Measurements from ENCODE around the gene MMP27. TPM values are rescaled to one million over a fixed set of nuclear protein-coding genes. Genes with fewer than 3 reads are reported as not detected.

MMP27 gene
- total and polyA plus RNA-seq, 4 donors = 0.50 TPM; not detected in 3

DNA sequence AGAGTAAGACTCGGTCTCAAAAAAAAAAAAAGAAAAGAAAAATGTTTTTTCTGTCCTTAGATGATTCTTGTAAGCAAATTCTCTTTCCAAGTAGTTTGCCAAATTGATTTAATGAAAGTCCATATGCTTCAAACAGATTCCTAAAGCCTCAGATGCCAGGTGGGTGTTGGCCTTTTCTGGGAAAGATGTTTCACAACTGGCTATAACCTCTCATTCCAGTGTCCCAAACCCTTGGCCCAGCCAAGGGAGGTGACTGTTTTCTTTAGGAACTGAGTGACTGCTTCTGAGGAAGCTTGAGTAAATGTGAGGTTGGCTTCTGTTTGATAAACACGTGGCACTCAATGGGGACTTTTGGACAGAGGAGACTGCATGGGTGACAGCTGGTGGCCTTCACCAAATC is 27.5 kb downstream of the MMP27 start:
- Histone ChIP-seq H3K4me3 (ENCODE audit: low read length in 2 of 2) (no peak overlapping the region), H3K27me3 (ENCODE audit: control insufficient read depth in 1 of 2, insufficient read depth in 2 of 2, low read length in 1 of 2) (no peaks in the 10 kb centered on the region), H3K4me1 (ENCODE audit: control insufficient read depth in 1 of 2, insufficient read depth in 2 of 2, low read length in 2 of 2) (no peaks in the 10 kb centered on the region), H3K36me3 (ENCODE audit: control insufficient read depth in 1 of 2, insufficient read depth in 2 of 2, low read length in 1 of 2) (no peaks in the 10 kb centered on the region), H3K9me3 (ENCODE audit: control insufficient read depth, low read length) (no peaks in the 10 kb centered on the region), H3K27ac (ENCODE audit: low read depth in 1 of 2, low read length in 2 of 2) (no peak overlapping the region)
- ATAC-seq (ENCODE audit: low FRiP score) (no peak), DNase-seq (no peak)
- WGBS, 2 donors = 70 to 71% methylated on average over 2 of the region's 2 CpGs
- intact Hi-C loops (cut with DNase I) = no loop called here

- WGBS, 2 donors = 72 to 78% methylated on average over 2 of the region's 2 CpGs
- Histone ChIP-seq H3K36me3 (ENCODE audit: control insufficient read depth in 1 of 2, insufficient read depth in 2 of 2, low read length in 1 of 2) (no peaks in the 10 kb centered on the region), H3K9me3 (ENCODE audit: control insufficient read depth, low read length) (no peaks in the 10 kb centered on the region), H3K27me3 (ENCODE audit: control insufficient read depth in 1 of 2, insufficient read depth in 2 of 2, low read length in 1 of 2) (no peaks in the 10 kb centered on the region), H3K27ac (ENCODE audit: low read depth in 1 of 2, low read length in 2 of 2) (no peak overlapping the region), H3K4me1 (ENCODE audit: control insufficient read depth in 1 of 2, insufficient read depth in 2 of 2, low read length in 2 of 2) (no peaks in the 10 kb centered on the region), H3K4me3 (ENCODE audit: low read length in 2 of 2) (no peak overlapping the region)
- intact Hi-C loops (cut with DNase I) = no loop called here
- DNase-seq (no peak), ATAC-seq (ENCODE audit: low FRiP score) (no peak)
Measured at GRCh38 chr11:102676084-102676483, 29.5 kb downstream of the MMP27 start.

- no peaks in the 10 kb centered on the region for H3K36me3 ChIP-seq (ENCODE audit: control insufficient read depth in 1 of 2, insufficient read depth in 2 of 2, low read length in 1 of 2)
- no peak for ATAC-seq (ENCODE audit: low FRiP score)
- no peaks in the 10 kb centered on the region for H3K27me3 ChIP-seq (ENCODE audit: control insufficient read depth in 1 of 2, insufficient read depth in 2 of 2, low read length in 1 of 2)
- no peak overlapping the region for H3K4me3 ChIP-seq (ENCODE audit: low read length in 2 of 2)
- DNase-seq = no peak
- H3K4me1 ChIP-seq (ENCODE audit: control insufficient read depth in 1 of 2, insufficient read depth in 2 of 2, low read length in 2 of 2) = no peaks in the 10 kb centered on the region
- H3K27ac ChIP-seq (ENCODE audit: low read depth in 1 of 2, low read length in 2 of 2) = no peak overlapping the region
- intact Hi-C loops (cut with DNase I) = no loop called here
- WGBS, 2 donors = 45 to 49% methylated on average over 3 of the region's 3 CpGs
- H3K9me3 ChIP-seq (ENCODE audit: control insufficient read depth, low read length) = no peaks in the 10 kb centered on the region
Measured at GRCh38 chr11:102669664-102670063, 35.9 kb downstream of the MMP27 start.

DNA sequence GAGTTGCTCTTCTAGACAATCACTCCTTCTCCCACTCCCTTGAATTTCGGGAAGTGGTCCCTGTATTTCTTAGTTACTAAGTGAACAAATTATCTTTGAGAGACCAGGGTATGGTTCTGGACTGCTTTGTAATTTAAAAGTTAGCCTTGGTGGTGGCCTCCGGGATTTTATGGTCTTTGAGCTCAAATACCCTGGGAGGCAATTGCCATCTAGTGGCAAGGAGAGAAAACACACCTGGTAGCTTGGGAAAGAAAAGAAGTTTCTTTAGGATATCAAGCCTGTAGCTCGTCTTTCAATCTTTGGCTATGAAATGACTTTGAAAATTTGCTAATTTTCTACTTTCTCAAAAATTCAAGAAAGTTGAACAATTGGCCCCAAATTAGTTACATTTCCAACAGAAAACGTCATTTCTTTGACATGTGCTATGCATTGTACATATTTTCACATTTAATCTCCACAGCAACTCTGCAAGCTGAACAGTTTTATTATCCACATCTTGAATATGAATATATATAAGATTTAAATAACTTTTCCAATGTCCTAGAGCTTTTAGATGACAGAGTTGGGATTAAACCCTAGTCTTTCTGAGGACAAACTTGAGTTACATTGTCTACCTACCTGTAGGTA is 39.1 kb downstream of the MMP27 start:
- Histone ChIP-seq H3K4me1 (ENCODE audit: control insufficient read depth in 1 of 2, insufficient read depth in 2 of 2, low read length in 2 of 2) (no peaks in the 10 kb centered on the region), H3K4me3 (ENCODE audit: low read length in 2 of 2) (no peak overlapping the region), H3K27ac (ENCODE audit: low read depth in 1 of 2, low read length in 2 of 2) (no peak overlapping the region), H3K9me3 (ENCODE audit: control insufficient read depth, low read length) (no peaks in the 10 kb centered on the region), H3K27me3 (ENCODE audit: control insufficient read depth in 1 of 2, insufficient read depth in 2 of 2, low read length in 1 of 2) (no peaks in the 10 kb centered on the region), H3K36me3 (ENCODE audit: control insufficient read depth in 1 of 2, insufficient read depth in 2 of 2, low read length in 1 of 2) (no peaks in the 10 kb centered on the region)
- ATAC-seq (ENCODE audit: low FRiP score) (no peak), DNase-seq (no peak)
- WGBS, 2 donors = 5 to 6% methylated on average over 4 of the region's 4 CpGs
- intact Hi-C loops (cut with DNase I) = loop anchor here in 1 of 2 donors (2.0 kb wide), 1 partner anchor 170 kb away; no protein-coding TSS in a partner anchor

- Histone ChIP-seq H3K4me1 (ENCODE audit: control insufficient read depth in 1 of 2, insufficient read depth in 2 of 2, low read length in 2 of 2) (no peaks in the 10 kb centered on the region), H3K36me3 (ENCODE audit: control insufficient read depth in 1 of 2, insufficient read depth in 2 of 2, low read length in 1 of 2) (no peaks in the 10 kb centered on the region), H3K4me3 (ENCODE audit: low read length in 2 of 2) (no peak overlapping the region), H3K27me3 (ENCODE audit: control insufficient read depth in 1 of 2, insufficient read depth in 2 of 2, low read length in 1 of 2) (no peaks in the 10 kb centered on the region), H3K9me3 (ENCODE audit: control insufficient read depth, low read length) (no peaks in the 10 kb centered on the region), H3K27ac (ENCODE audit: low read depth in 1 of 2, low read length in 2 of 2) (no peak overlapping the region)
- DNase-seq = no peak
- intact Hi-C loops (cut with DNase I) = loop anchor here in 1 of 2 donors (5.0 kb wide), 1 partner anchor 62 kb away; no protein-coding TSS in a partner anchor
- no peak for ATAC-seq (ENCODE audit: low FRiP score)
- 75 to 80% methylated on average over 13 of the region's 13 CpGs for WGBS, 2 donors
Measured at GRCh38 chr11:102664001-102664752, 41.4 kb downstream of the MMP27 start.

DNA sequence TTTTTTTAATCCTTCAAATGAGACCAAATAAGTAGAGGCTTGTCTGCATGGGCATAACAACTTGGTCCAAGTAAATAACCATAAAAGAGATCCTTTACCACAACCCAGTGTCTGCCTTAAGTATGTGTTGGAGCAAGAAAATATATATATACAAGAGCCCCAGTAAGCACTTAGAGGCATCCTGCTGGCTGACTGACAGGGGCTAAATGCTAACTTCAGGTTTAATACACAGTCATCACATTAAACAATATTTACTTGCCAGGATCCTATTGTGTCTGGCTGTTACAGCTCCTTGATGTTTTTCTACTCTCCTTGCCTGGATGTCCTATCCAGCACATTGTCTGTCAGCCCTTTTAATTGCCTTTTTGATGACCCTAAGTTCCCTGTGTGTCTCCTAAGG is 43.0 kb downstream of the MMP27 start:
- H3K9me3 ChIP-seq (ENCODE audit: control insufficient read depth, low read length) = no peaks in the 10 kb centered on the region
- no peaks in the 10 kb centered on the region for H3K4me1 ChIP-seq (ENCODE audit: control insufficient read depth in 1 of 2, insufficient read depth in 2 of 2, low read length in 2 of 2)
- ATAC-seq (ENCODE audit: low FRiP score) (no peak), DNase-seq (no peak)
- peaks cover 0 to 2% of the 10 kb centered on the region in 2 donors for H3K27me3 ChIP-seq (ENCODE audit: control insufficient read depth in 1 of 2, insufficient read depth in 2 of 2, low read length in 1 of 2)
- H3K4me3 ChIP-seq (ENCODE audit: low read length in 2 of 2) = no peak overlapping the region
- intact Hi-C loops (cut with DNase I) = loop anchor here in 1 of 2 donors (5.0 kb wide), 1 partner anchor 60 kb away; no protein-coding TSS in a partner anchor
- no peaks in the 10 kb centered on the region for H3K36me3 ChIP-seq (ENCODE audit: control insufficient read depth in 1 of 2, insufficient read depth in 2 of 2, low read length in 1 of 2)
- no peak overlapping the region for H3K27ac ChIP-seq (ENCODE audit: low read depth in 1 of 2, low read length in 2 of 2)

DNA sequence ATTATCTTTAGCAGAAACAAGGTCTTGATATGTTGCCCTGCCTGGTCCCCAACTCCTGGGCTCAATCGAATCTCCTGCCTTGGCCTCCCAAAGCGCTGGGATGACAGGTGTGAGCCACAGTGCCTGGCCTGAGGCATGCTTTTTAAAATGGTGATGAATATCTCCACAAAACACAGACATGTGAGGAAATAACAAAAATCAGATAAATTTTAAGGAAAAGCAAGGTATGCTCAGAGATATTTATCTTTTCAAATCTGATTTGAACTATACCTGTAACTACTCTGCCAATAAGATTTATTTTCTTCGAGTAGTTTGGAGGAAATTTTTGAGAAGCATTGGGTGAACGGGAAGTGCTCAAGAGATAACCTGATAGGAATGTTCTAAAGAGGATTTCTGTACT is 44.5 kb downstream of the MMP27 start:
- Histone ChIP-seq H3K9me3 (ENCODE audit: control insufficient read depth, low read length) (no peaks in the 10 kb centered on the region), H3K27me3 (ENCODE audit: control insufficient read depth in 1 of 2, insufficient read depth in 2 of 2, low read length in 1 of 2) (peaks cover 0 to 2% of the 10 kb centered on the region in 2 donors), H3K27ac (ENCODE audit: low read depth in 1 of 2, low read length in 2 of 2) (no peak overlapping the region), H3K36me3 (ENCODE audit: control insufficient read depth in 1 of 2, insufficient read depth in 2 of 2, low read length in 1 of 2) (no peaks in the 10 kb centered on the region), H3K4me3 (ENCODE audit: low read length in 2 of 2) (no peak overlapping the region), H3K4me1 (ENCODE audit: control insufficient read depth in 1 of 2, insufficient read depth in 2 of 2, low read length in 2 of 2) (no peaks in the 10 kb centered on the region)
- 88 to 89% methylated on average over 4 of the region's 4 CpGs for WGBS, 2 donors
- DNase-seq = no peak
- ATAC-seq (ENCODE audit: low FRiP score) = no peak
- intact Hi-C loops (cut with DNase I) = loop anchor here in 1 of 2 donors (5.0 kb wide), 1 partner anchor 59 kb away; no protein-coding TSS in a partner anchor

DNA sequence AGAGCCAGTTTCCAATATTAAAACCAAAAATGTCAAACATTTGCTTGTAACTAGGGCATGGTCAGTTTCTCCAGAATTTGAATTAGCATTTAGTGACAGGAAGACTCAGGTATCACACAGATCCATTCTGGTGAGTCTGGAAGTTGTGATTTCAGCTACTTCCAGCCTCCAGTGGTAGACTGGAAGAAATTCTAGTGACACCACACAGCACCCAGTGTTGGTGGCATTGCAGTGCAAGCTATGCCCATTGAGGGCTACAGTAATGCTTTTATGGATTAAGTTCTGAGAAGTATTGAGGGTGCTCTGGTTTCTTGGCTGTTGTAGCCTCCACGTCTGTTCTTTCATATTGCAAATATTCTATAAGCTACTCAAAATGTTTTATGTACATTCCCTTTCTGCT is 49.0 kb downstream of the MMP27 start:
- H3K9me3 ChIP-seq (ENCODE audit: control insufficient read depth, low read length) = peaks cover 1% of the 10 kb centered on the region
- intact Hi-C loops (cut with DNase I) = no loop called here
- no peaks in the 10 kb centered on the region for H3K4me1 ChIP-seq (ENCODE audit: control insufficient read depth in 1 of 2, insufficient read depth in 2 of 2, low read length in 2 of 2)
- DNase-seq (no peak), ATAC-seq (ENCODE audit: low FRiP score) (no peak)
- WGBS, 2 donors = 60 to 67% methylated on average over 1 of the region's 1 CpG
- H3K36me3 ChIP-seq (ENCODE audit: control insufficient read depth in 1 of 2, insufficient read depth in 2 of 2, low read length in 1 of 2) = no peaks in the 10 kb centered on the region
- no peak overlapping the region for H3K4me3 ChIP-seq (ENCODE audit: low read length in 2 of 2)
- H3K27me3 ChIP-seq (ENCODE audit: control insufficient read depth in 1 of 2, insufficient read depth in 2 of 2, low read length in 1 of 2) = peaks cover 0 to 2% of the 10 kb centered on the region in 2 donors
- no peak overlapping the region for H3K27ac ChIP-seq (ENCODE audit: low read depth in 1 of 2, low read length in 2 of 2)

- no peak for DNase-seq
- intact Hi-C loops (cut with DNase I) = no loop called here
- ATAC-seq (ENCODE audit: low FRiP score) = no peak
- Histone ChIP-seq H3K9me3 (ENCODE audit: control insufficient read depth, low read length) (peaks cover 1% of the 10 kb centered on the region), H3K4me1 (ENCODE audit: control insufficient read depth in 1 of 2, insufficient read depth in 2 of 2, low read length in 2 of 2) (no peaks in the 10 kb centered on the region), H3K36me3 (ENCODE audit: control insufficient read depth in 1 of 2, insufficient read depth in 2 of 2, low read length in 1 of 2) (no peaks in the 10 kb centered on the region), H3K27me3 (ENCODE audit: control insufficient read depth in 1 of 2, insufficient read depth in 2 of 2, low read length in 1 of 2) (peaks cover 0 to 2% of the 10 kb centered on the region in 2 donors), H3K27ac (ENCODE audit: low read depth in 1 of 2, low read length in 2 of 2) (no peak overlapping the region), H3K4me3 (ENCODE audit: low read length in 2 of 2) (no peak overlapping the region)
- WGBS, 2 donors = 42 to 51% methylated on average over 2 of the region's 2 CpGs
Measured at GRCh38 chr11:102655547-102655946, 50.0 kb downstream of the MMP27 start.
